ENCODE measurements around the gene LRRC7.
A peak's percentile ranks its signal among the peaks of the same experiment; 100 is the strongest.

The LRRC7 gene

DNA sequence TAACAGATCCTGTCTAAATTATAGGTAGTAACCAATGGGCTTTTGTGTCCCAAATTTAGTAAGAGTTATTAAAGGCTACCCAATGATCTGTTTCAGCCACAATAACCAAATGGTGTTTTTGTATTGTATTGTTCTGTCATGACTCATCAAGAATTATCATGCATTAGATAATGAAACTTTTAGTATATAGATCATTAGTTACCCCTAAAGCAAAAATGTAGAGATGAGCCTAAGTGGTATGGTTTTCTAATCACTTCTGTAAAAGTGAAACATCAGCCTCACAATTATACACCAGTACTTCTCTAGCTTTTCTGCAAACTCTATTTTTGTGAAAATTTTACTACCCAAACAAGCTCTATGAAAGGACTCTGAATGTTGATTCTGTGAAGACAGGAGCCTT lies 71.4 kb downstream of the LRRC7 start:
- Histone ChIP-seq H3K79me1 (ENCODE audit: low read depth, low read length) (no peaks in the 10 kb centered on the region), H4K91ac (ENCODE audit: low read depth, low read length, poor library complexity) (no peak overlapping the region), H3K27ac (replicated peaks; ENCODE audit: low read length) (no peak overlapping the region), H3K36me3 (replicated peaks in 1 of 2; ENCODE audit: control insufficient read depth in 2 of 2, insufficient read depth in 2 of 2, low read length in 2 of 2) (no peaks in the 10 kb centered on the region), H2BK15ac (ENCODE audit: low read length) (no peak overlapping the region), H3K4ac (ENCODE audit: low read length) (no peak overlapping the region), H3K4me3 (ENCODE audit: low read length in 2 of 2) (no peak overlapping the region), H2BK5ac (ENCODE audit: low read length) (no peak overlapping the region), H4K8ac (ENCODE audit: low read depth, low read length) (no peak overlapping the region), H3K23ac (ENCODE audit: low read depth, low read length, poor library complexity) (no peak overlapping the region), H2BK12ac (ENCODE audit: low read length) (no peak overlapping the region), H3K14ac (ENCODE audit: low read length) (no peak overlapping the region), H3K27me3 (ENCODE audit: control insufficient read depth in 3 of 3, insufficient read depth in 3 of 3, low read depth in 1 of 3, low read length in 3 of 3) (no peaks in the 10 kb centered on the region), H3K9ac (ENCODE audit: low read depth, low read length, poor library complexity) (no peak overlapping the region), H2AK5ac (ENCODE audit: low read depth, low read length) (no peak overlapping the region), H2BK120ac (ENCODE audit: low read depth, low read length) (no peak overlapping the region), H3K18ac (ENCODE audit: low read length) (no peak overlapping the region), H3K4me2 (ENCODE audit: insufficient read depth, low read length, poor library complexity, severe bottlenecking) (no peak overlapping the region), H3K9me3 (replicated peaks in 1 of 2; ENCODE audit: control insufficient read depth in 2 of 2, insufficient read depth in 1 of 2, low read depth in 1 of 2, low read length in 2 of 2) (no peaks in the 10 kb centered on the region), H3K4me1 (ENCODE audit: control insufficient read depth in 2 of 2, insufficient read depth in 1 of 2, low read depth in 1 of 2, low read length in 2 of 2) (no peaks in the 10 kb centered on the region), H2AFZ (ENCODE audit: low read length) (no peak overlapping the region)
- no peak for DNase-seq (ENCODE audit: low spot score)

DNA sequence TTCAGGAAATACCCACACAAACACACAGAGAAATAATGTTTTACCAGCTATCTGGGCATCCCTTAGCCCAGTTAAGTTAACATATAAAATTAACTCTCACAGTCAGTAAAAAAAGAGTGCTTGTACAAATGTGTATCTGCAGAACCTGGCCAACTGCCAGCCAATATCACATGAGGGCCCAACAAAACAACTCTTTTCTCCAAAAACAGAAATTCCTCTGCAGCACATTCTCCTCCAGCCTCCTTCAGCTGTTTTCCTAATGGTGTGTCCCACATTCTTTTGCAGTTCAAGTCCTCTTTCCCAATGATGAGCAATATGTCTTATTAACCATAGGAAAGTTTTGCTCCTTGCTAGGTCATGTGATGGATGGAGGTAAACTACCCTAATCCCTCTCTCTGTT lies 75.5 kb downstream of the LRRC7 start:
- Histone ChIP-seq H2BK15ac (ENCODE audit: low read length) (no peak overlapping the region), H2BK12ac (ENCODE audit: low read length) (no peak overlapping the region), H3K27me3 (ENCODE audit: control insufficient read depth in 3 of 3, insufficient read depth in 3 of 3, low read depth in 1 of 3, low read length in 3 of 3) (no peaks in the 10 kb centered on the region), H3K4me2 (ENCODE audit: insufficient read depth, low read length, poor library complexity, severe bottlenecking) (no peak overlapping the region), H4K91ac (ENCODE audit: low read depth, low read length, poor library complexity) (no peak overlapping the region), H3K4ac (ENCODE audit: low read length) (no peak overlapping the region), H4K8ac (ENCODE audit: low read depth, low read length) (no peak overlapping the region), H3K23ac (ENCODE audit: low read depth, low read length, poor library complexity) (no peak overlapping the region), H3K14ac (ENCODE audit: low read length) (no peak overlapping the region), H2AFZ (ENCODE audit: low read length) (no peak overlapping the region), H3K9me3 (replicated peaks in 1 of 2; ENCODE audit: control insufficient read depth in 2 of 2, insufficient read depth in 1 of 2, low read depth in 1 of 2, low read length in 2 of 2) (no peaks in the 10 kb centered on the region), H3K27ac (replicated peaks; ENCODE audit: low read length) (no peak overlapping the region), H2BK5ac (ENCODE audit: low read length) (no peak overlapping the region), H3K4me1 (ENCODE audit: control insufficient read depth in 2 of 2, insufficient read depth in 1 of 2, low read depth in 1 of 2, low read length in 2 of 2) (peaks cover 0 to 4% of the 10 kb centered on the region in 2 donors), H2BK120ac (ENCODE audit: low read depth, low read length) (no peak overlapping the region), H3K79me1 (ENCODE audit: low read depth, low read length) (no peaks in the 10 kb centered on the region), H3K18ac (ENCODE audit: low read length) (no peak overlapping the region), H3K4me3 (ENCODE audit: low read length in 2 of 2) (no peak overlapping the region), H2AK5ac (ENCODE audit: low read depth, low read length) (no peak overlapping the region), H3K9ac (ENCODE audit: low read depth, low read length, poor library complexity) (no peak overlapping the region), H3K36me3 (replicated peaks in 1 of 2; ENCODE audit: control insufficient read depth in 2 of 2, insufficient read depth in 2 of 2, low read length in 2 of 2) (no peaks in the 10 kb centered on the region)
- no peak for DNase-seq (ENCODE audit: low spot score)

DNA sequence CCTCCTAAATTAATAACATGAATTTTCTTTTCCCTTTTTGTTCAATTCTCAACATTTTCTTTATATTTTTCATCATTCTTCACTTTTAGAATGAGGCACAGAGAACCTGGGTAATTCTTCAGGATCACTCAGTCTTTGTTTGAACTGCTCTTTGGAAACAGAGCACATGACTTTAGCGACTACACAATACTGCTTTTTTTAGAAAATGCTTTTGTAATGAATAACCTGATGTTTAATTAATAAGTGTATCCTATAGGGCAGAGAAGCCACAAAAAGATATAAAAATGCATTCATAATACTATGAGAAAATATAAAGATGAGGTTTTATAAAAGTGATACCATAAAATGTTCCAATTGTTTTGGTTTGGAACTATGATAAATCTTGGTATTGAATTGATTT lies 77.8 kb downstream of the LRRC7 start:
- no CpG with 5 or more reads among the region's 1 CpG for whole genome bisulfite sequencing, 2 donors (ENCODE audit: extremely low coverage in 2 of 2, insufficient read length in 2 of 2, insufficient replicate concordance in 1 of 2)
- Histone ChIP-seq H3K4me2 (ENCODE audit: insufficient read depth, low read length, poor library complexity, severe bottlenecking) (no peak overlapping the region), H3K27ac (replicated peaks; ENCODE audit: low read length) (no peak overlapping the region), H3K9me3 (replicated peaks in 1 of 2; ENCODE audit: control insufficient read depth in 2 of 2, insufficient read depth in 1 of 2, low read depth in 1 of 2, low read length in 2 of 2) (no peaks in the 10 kb centered on the region), H2BK120ac (ENCODE audit: low read depth, low read length) (no peak overlapping the region), H2BK15ac (ENCODE audit: low read length) (no peak overlapping the region), H3K18ac (ENCODE audit: low read length) (no peak overlapping the region), H3K4me3 (ENCODE audit: low read length in 2 of 2) (no peak overlapping the region), H3K23ac (ENCODE audit: low read depth, low read length, poor library complexity) (no peak overlapping the region), H3K4me1 (ENCODE audit: control insufficient read depth in 2 of 2, insufficient read depth in 1 of 2, low read depth in 1 of 2, low read length in 2 of 2) (peaks cover 0 to 4% of the 10 kb centered on the region in 2 donors), H4K8ac (ENCODE audit: low read depth, low read length) (no peak overlapping the region), H3K36me3 (replicated peaks in 1 of 2; ENCODE audit: control insufficient read depth in 2 of 2, insufficient read depth in 2 of 2, low read length in 2 of 2) (no peaks in the 10 kb centered on the region), H2AK5ac (ENCODE audit: low read depth, low read length) (no peak overlapping the region), H2BK5ac (ENCODE audit: low read length) (no peak overlapping the region), H3K27me3 (ENCODE audit: control insufficient read depth in 3 of 3, insufficient read depth in 3 of 3, low read depth in 1 of 3, low read length in 3 of 3) (no peaks in the 10 kb centered on the region), H2BK12ac (ENCODE audit: low read length) (no peak overlapping the region), H3K4ac (ENCODE audit: low read length) (no peak overlapping the region), H4K91ac (ENCODE audit: low read depth, low read length, poor library complexity) (no peak overlapping the region), H3K79me1 (ENCODE audit: low read depth, low read length) (no peaks in the 10 kb centered on the region), H2AFZ (ENCODE audit: low read length) (peak overlapping the region; percentile 34), H3K9ac (ENCODE audit: low read depth, low read length, poor library complexity) (no peak overlapping the region), H3K14ac (ENCODE audit: low read length) (no peak overlapping the region)
- no peak for DNase-seq (ENCODE audit: low spot score)

DNA sequence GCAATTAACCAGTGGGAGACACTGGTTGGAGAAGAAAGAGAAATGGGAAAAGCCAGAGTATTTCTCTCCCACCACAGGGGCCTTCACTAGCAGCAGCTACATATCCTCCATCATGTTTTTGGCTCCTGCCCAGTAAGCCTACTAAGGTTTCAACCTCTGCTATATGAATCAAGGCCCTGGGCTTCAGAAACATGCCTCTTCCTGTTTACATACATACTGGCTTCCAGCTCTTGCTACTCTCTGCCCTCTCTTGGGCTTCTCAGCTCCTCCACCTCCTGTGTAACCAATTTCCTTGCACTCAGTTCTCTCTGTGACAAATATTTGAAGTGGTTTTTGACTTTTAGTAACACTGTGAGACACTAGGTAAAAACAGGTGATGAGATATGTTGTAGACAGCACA lies 80.8 kb downstream of the LRRC7 start:
- H3K4me1 ChIP-seq (ENCODE audit: control insufficient read depth in 2 of 2, insufficient read depth in 1 of 2, low read depth in 1 of 2, low read length in 2 of 2), result peaks cover 0 to 4% of the 10 kb centered on the region in 2 donors
- H3K14ac ChIP-seq (ENCODE audit: low read length), result no peak overlapping the region
- no peaks in the 10 kb centered on the region for H3K36me3 ChIP-seq (replicated peaks in 1 of 2; ENCODE audit: control insufficient read depth in 2 of 2, insufficient read depth in 2 of 2, low read length in 2 of 2)
- no peak overlapping the region for H2BK15ac ChIP-seq (ENCODE audit: low read length)
- H2BK12ac ChIP-seq (ENCODE audit: low read length), result no peak overlapping the region
- no peak overlapping the region for H3K23ac ChIP-seq (ENCODE audit: low read depth, low read length, poor library complexity)
- H3K4me3 ChIP-seq (ENCODE audit: low read length in 2 of 2), result no peak overlapping the region
- no peak overlapping the region for H3K27ac ChIP-seq (replicated peaks; ENCODE audit: low read length)
- H4K8ac ChIP-seq (ENCODE audit: low read depth, low read length), result no peak overlapping the region
- no peak overlapping the region for H3K18ac ChIP-seq (ENCODE audit: low read length)
- no peak overlapping the region for H3K4ac ChIP-seq (ENCODE audit: low read length)
- H3K9me3 ChIP-seq (replicated peaks in 1 of 2; ENCODE audit: control insufficient read depth in 2 of 2, insufficient read depth in 1 of 2, low read depth in 1 of 2, low read length in 2 of 2), result no peaks in the 10 kb centered on the region
- no peak overlapping the region for H2BK5ac ChIP-seq (ENCODE audit: low read length)
- H3K4me2 ChIP-seq (ENCODE audit: insufficient read depth, low read length, poor library complexity, severe bottlenecking), result no peak overlapping the region
- no peaks in the 10 kb centered on the region for H3K79me1 ChIP-seq (ENCODE audit: low read depth, low read length)
- H2BK120ac ChIP-seq (ENCODE audit: low read depth, low read length), result no peak overlapping the region
- H3K9ac ChIP-seq (ENCODE audit: low read depth, low read length, poor library complexity), result no peak overlapping the region
- H2AFZ ChIP-seq (ENCODE audit: low read length), result peak overlapping the region; percentile 65
- DNase-seq (ENCODE audit: low spot score), result no peak
- H3K27me3 ChIP-seq (ENCODE audit: control insufficient read depth in 3 of 3, insufficient read depth in 3 of 3, low read depth in 1 of 3, low read length in 3 of 3), result no peaks in the 10 kb centered on the region
- no peak overlapping the region for H2AK5ac ChIP-seq (ENCODE audit: low read depth, low read length)
- no peak overlapping the region for H4K91ac ChIP-seq (ENCODE audit: low read depth, low read length, poor library complexity)

Data from neuronal stem cell (in vitro differentiated cells).